Measurements from ENCODE around the gene NTN1.

NTN1 gene

GRCh38 chr17:9174779-9175574, 153.7 kb downstream of the NTN1 start:
- TF ChIP-seq ZNF274 (IDR thresholded peaks at IDR 0.05; ENCODE audit: low read depth, low read length), result no peak

DNA sequence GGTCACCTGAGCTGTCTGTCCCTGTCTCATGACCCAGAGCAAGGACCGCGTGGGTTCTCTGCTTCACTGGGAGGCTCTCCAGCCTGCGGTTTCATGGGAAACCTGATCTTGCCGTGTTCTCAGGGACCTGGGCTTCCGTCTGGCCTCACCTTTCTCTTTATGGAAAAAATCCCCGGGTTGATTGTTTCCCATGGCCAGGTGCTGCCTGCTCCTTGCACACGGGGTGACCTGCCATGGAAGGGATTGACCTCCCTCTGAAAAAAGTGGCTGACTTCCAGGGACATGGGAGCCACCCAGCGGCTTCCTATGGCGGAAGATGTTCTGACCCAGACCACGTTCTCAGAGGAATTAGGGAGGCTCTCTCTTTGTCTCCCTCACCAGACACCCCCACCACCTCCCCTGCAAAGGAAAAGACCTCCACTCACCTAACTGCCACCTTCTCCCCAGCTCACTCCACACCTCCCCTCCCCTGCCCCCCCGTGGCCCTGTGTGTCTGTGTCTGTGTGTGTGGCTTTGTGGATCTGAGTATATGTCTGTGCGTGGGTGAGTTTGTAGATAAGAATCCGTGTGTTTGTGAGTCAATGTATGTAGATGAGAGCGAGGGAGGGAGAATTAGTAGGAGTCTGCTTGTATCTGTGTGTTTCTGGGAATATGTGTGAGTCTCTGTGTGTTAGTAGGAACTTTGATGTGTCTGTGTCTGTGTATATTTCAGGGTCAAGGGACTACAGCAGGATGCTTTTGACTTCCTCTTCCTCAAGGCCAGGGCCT, 154.6 kb downstream of the NTN1 start:
- TF ChIP-seq ZNF274 (IDR thresholded peaks at IDR 0.05; ENCODE audit: low read depth, low read length), result no peak
- H3K4me3 ChIP-seq (ENCODE audit: low read length), result no peak overlapping the region

More at GRCh38 chr17:9174779-9175574, 153.7 kb downstream of the NTN1 start:
- H3K4me3 ChIP-seq (ENCODE audit: low read length), result no peak overlapping the region

GRCh38 chr17:9177212-9177611, 155.9 kb downstream of the NTN1 start:
- no peak overlapping the region for H3K4me3 ChIP-seq (ENCODE audit: low read length)
- TF ChIP-seq ZNF274 (IDR thresholded peaks at IDR 0.05; ENCODE audit: low read depth, low read length), result no peak

DNA sequence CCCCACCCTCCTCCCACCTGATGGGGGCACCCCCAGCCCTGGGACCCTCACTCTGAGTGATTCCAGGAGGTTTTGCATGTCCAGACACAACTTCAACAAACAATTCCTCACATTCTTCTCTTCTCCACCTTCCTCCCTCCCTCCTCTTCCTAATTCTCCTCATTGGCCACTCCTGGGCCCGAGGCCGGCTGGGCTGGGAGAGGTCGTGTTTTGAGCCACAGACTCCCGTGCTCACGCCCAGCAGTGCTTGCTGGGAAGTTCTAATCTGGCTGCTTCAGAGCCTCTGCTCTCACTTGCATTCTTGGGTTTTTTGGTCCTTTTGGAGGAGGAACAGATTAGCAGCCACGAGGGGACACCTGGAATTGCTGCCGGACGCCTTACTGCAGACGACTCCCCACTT, 157.0 kb downstream of the NTN1 start:
- no peak for TF ChIP-seq ZNF274 (IDR thresholded peaks at IDR 0.05; ENCODE audit: low read depth, low read length)
- H3K4me3 ChIP-seq (ENCODE audit: low read length), result no peak overlapping the region

- no peak for TF ChIP-seq ZNF274 (IDR thresholded peaks at IDR 0.05; ENCODE audit: low read depth, low read length)
- no peak overlapping the region for H3K4me3 ChIP-seq (ENCODE audit: low read length)
Observed at GRCh38 chr17:9179602-9180001, 158.3 kb downstream of the NTN1 start.

GRCh38 chr17:9181640-9182039, 160.3 kb downstream of the NTN1 start:
- TF ChIP-seq ZNF274 (IDR thresholded peaks at IDR 0.05; ENCODE audit: low read depth, low read length), result no peak
- H3K4me3 ChIP-seq (ENCODE audit: low read length), result no peak overlapping the region

DNA sequence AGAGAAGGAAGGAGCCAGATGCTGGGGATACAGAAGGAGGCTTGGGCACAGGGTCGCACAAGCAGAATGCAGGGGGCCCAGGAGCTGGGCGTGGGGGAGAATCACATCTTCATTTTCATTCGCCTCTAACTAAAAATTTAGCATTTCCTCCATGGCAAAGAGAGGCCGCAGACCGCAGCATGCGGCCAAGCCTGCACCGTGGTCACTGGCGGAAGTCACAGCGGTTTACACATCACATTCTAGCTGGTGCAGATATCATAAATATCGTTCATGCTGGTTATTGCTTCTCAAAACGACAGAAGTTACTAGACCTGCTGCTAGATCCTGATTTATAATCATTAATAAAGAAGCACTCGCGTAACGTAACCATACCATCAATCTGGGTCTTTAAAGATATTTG, 162.0 kb downstream of the NTN1 start:
- no peak overlapping the region for H3K4me3 ChIP-seq (ENCODE audit: low read length)
- TF ChIP-seq ZNF274 (IDR thresholded peaks at IDR 0.05; ENCODE audit: low read depth, low read length), result no peak

DNA sequence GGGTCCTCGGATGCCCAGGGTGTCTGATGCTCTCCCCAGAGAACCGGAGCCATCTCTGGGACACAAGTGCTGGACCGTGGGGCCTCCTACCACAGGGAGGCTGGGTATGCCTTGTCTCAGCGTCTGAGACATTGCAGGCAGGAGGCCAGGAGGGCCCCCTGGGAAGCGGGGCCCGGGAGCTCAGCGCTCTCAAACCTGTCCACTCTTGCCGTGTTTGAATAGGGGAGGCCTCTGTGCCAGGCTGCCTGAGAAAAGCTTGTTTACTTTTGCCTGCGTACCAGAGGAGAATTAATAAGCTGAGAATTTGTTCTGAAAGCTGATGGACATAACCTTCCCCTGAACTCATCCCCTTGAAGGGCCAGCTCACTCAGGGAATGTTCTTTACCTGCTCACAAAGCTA, 163.8 kb downstream of the NTN1 start:
- no peak for TF ChIP-seq ZNF274 (IDR thresholded peaks at IDR 0.05; ENCODE audit: low read depth, low read length)
- H3K4me3 ChIP-seq (ENCODE audit: low read length), result no peak overlapping the region

DNA sequence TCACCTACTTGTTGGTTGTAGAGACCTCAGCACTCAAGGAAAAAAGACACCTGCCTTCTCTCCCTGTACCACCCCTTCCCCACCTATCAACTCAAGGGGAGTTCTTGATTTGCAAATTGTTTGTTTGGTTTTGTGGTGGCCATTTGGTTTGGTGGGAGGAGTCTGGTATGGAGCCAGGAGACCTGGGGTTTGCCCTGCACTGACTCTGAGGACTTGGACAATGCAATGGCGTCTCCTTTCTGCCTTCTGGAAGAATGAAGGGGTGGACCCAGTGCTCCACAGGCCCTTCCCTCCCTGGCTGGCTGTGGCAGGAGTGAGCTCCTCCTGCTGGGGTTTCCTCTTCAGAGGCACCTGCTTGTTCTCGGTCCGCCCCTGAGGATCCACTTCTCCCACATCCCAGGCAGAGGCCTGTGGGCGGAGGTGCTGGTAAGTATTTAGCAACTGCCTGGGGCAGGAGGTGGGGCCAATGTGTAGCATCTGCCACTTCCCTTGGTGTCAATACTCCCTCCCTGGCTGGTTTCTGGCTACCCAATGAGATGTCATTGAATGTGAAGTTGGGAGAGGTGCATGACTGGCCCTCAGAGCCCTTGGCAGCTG, 164.5 kb downstream of the NTN1 start:
- no peak for TF ChIP-seq ZNF274 (IDR thresholded peaks at IDR 0.05; ENCODE audit: low read depth, low read length)
- H3K4me3 ChIP-seq (ENCODE audit: low read length), result no peak overlapping the region

- no peak overlapping the region for H3K4me3 ChIP-seq (ENCODE audit: low read length)
- TF ChIP-seq ZNF274 (IDR thresholded peaks at IDR 0.05; ENCODE audit: low read depth, low read length), result no peak
Observed at GRCh38 chr17:9187828-9188227, 166.5 kb downstream of the NTN1 start.

GRCh38 chr17:9188367-9188766, 167.1 kb downstream of the NTN1 start:
- no peak overlapping the region for H3K4me3 ChIP-seq (ENCODE audit: low read length)
- TF ChIP-seq ZNF274 (IDR thresholded peaks at IDR 0.05; ENCODE audit: low read depth, low read length), result no peak

- no peak for TF ChIP-seq ZNF274 (IDR thresholded peaks at IDR 0.05; ENCODE audit: low read depth, low read length)
- H3K4me3 ChIP-seq (ENCODE audit: low read length), result no peak overlapping the region
Observed at GRCh38 chr17:9189870-9190269, 168.6 kb downstream of the NTN1 start.

DNA sequence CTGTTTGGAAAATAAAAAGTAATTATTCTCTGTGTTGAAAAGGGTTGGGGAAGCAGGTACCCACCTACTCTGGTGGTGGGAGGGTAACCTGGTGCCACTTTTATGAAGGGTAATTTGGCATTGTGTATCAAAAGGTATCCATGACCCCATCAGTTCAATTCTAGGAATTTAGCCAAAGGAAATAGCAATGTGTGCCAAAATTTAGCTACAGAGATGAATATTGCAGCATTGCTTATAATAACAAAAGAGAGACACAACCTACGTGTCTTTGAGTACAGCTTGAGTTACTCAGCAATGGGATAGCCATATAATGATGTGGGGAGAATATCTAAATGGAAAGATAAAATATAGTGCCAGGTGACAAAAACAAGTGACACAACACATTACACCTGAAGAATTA, 170.7 kb downstream of the NTN1 start:
- no peak for TF ChIP-seq ZNF274 (IDR thresholded peaks at IDR 0.05; ENCODE audit: low read depth, low read length)
- H3K4me3 ChIP-seq (ENCODE audit: low read length), result no peak overlapping the region

GRCh38 chr17:9195411-9195810, 174.1 kb downstream of the NTN1 start:
- no peak for TF ChIP-seq ZNF274 (IDR thresholded peaks at IDR 0.05; ENCODE audit: low read depth, low read length)
- no peak overlapping the region for H3K4me3 ChIP-seq (ENCODE audit: low read length)

Data from GM08714 (cell line).